Neutrophil (primary cell): ENCODE data around the gene HPGD.

Experiments used
- H3K27ac ChIP-seq: fragments of 200-600 bp; sonication (generic); 2 replicates; pipeline ENCODE4 v1.5.1; 2016; ENCODE audit warnings: mild to moderate bottlenecking, moderate library complexity
- H3K27me3 ChIP-seq: fragments of 200-600 bp; sonication (generic); 2 replicates; pipeline ENCODE4 v1.6.0; 2016; ENCODE audit warnings: mild to moderate bottlenecking
- H3K36me3 ChIP-seq: fragments of 200-600 bp; sonication (generic); 2 replicates; pipeline ENCODE4 v1.5.1; 2017
- H3K4me1 ChIP-seq, 2 experiments: fragments of 200-600 bp in 1 of 2; sonication (generic) in 1 of 2; 1 replicate in 1 of 2; 2 replicates in 1 of 2; pipeline versions ENCODE4 v1.5.1 to v1.6.1; 2013 to 2016; ENCODE audit warnings: low read depth in 1 of 2, low read length in 1 of 2, mild to moderate bottlenecking in 1 of 2, moderate library complexity in 1 of 2; ENCODE audit not compliant: control insufficient read depth in 1 of 2, insufficient read depth in 1 of 2
- H3K4me3 ChIP-seq, 2 experiments: fragments of 200-600 bp in 1 of 2; sonication (generic) in 1 of 2; 1 replicate in 1 of 2; 2 replicates in 1 of 2; pipeline ENCODE4 v1.5.1; 2013 to 2016; ENCODE audit warnings: low read depth in 1 of 2, low read length in 1 of 2, mild to moderate bottlenecking in 1 of 2, moderate library complexity in 1 of 2
- H3K9me3 ChIP-seq: fragments of 200-600 bp; sonication (generic); 2 replicates; pipeline ENCODE4 v1.5.1; 2016
- TF ChIP-seq, protein P1 (sequence below): fragments of 200-600 bp; sonication (generic); IDR thresholded peaks from 2 replicates; pipeline ENCODE4 v1.5.1; 2016; ENCODE audit warnings: antibody characterized with exemption

Gene HPGD

DNA sequence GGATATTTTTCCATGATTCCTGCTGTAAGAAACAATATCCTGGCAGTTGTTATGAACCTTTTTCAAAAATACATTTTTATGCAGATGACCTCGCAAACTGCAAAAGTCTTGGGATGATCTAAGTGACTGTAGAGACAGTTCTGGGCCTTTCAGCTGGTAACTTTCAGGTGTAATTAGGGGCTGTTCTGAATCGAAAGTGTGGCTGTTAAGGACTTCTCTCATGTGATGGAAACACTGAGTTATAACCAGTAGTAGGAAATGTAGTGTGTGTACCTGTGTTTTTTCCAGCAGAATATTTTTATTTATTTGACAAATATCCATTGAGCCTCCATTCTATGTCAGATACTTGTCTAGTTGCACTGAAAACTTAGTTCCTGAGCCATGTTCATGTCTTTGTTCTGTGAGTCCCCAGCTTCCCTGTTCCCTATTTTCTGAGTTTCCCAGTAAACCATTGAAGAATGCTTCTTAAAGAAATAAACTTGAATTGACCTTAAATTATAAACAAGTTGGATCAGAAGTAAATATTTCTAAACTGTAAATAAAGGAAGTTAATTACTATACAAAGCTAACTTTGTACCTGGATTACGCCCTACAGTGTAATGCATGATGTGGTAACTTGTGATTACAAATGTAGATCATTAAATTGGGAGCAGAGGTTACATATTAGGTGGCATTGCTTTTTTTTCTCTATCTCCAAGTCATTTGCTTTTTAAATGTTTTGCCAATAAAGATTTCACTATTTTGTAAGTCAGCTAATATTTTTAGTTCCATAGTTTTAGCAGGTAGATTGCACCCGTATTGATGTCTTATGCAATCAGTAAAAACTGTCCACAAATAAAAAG is 33.7 kb upstream of the HPGD start:
- H3K27ac ChIP-seq, result no peak overlapping the region
- no peaks in the 10 kb centered on the region for H3K9me3 ChIP-seq
- H3K4me1 ChIP-seq, result no peaks in the 10 kb centered on the region
- no peaks in the 10 kb centered on the region for H3K27me3 ChIP-seq
- H3K4me3 ChIP-seq, result no peak overlapping the region
- TF ChIP-seq, protein P1, sequence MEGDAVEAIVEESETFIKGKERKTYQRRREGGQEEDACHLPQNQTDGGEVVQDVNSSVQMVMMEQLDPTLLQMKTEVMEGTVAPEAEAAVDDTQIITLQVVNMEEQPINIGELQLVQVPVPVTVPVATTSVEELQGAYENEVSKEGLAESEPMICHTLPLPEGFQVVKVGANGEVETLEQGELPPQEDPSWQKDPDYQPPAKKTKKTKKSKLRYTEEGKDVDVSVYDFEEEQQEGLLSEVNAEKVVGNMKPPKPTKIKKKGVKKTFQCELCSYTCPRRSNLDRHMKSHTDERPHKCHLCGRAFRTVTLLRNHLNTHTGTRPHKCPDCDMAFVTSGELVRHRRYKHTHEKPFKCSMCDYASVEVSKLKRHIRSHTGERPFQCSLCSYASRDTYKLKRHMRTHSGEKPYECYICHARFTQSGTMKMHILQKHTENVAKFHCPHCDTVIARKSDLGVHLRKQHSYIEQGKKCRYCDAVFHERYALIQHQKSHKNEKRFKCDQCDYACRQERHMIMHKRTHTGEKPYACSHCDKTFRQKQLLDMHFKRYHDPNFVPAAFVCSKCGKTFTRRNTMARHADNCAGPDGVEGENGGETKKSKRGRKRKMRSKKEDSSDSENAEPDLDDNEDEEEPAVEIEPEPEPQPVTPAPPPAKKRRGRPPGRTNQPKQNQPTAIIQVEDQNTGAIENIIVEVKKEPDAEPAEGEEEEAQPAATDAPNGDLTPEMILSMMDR, result no peak
- H3K36me3 ChIP-seq, result no peaks in the 10 kb centered on the region

DNA sequence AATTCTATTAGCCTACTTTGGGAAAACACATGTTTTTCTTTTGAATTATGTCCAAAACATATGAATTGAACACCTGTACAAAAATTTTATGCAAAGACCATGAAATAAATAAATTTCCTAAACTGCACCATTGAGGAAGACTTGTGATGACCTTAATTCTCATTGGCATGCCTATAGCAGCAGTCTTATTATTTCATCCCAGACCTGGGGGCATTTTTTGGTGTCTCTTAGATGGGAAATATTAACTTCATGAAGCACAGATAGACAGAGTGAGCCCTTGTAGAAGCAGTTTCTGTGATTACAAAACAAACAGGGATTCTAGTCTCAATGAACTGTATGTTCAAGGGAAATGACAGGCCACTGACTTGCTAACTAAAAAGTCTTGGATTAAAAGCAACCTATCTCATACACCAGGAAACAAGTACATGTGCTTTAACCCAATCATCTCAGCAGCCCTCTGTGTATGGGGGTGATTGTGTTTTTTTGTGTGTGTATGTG is 32.0 kb upstream of the HPGD start:
- H3K36me3 ChIP-seq, result no peaks in the 10 kb centered on the region
- TF ChIP-seq, protein P1, result no peak
- H3K27me3 ChIP-seq, result no peaks in the 10 kb centered on the region
- no peaks in the 10 kb centered on the region for H3K4me1 ChIP-seq
- no peak overlapping the region for H3K4me3 ChIP-seq
- H3K27ac ChIP-seq, result no peak overlapping the region
- H3K9me3 ChIP-seq, result no peaks in the 10 kb centered on the region

DNA sequence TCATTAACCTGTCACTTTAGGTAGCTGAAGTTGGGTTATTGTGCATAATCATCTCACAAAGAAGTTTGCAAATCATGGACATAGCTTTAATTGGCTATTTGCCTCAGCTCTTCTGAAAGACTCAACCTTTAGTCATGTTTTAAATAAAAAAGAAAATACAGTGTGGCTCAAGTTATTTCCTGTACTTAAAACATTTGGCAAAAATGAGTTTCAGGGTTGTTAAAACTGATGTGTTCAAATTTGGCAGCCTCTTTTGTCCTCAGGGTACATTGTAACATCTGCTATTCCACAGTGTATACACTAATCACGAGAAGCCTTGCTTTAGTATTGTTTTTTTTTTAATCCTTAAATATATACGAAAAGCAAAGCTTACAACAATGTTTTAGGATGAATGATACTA is 31.5 kb upstream of the HPGD start:
- H3K36me3 ChIP-seq, result no peaks in the 10 kb centered on the region
- no peaks in the 10 kb centered on the region for H3K27me3 ChIP-seq
- no peaks in the 10 kb centered on the region for H3K4me1 ChIP-seq
- TF ChIP-seq, protein P1, result no peak
- H3K9me3 ChIP-seq, result no peaks in the 10 kb centered on the region
- no peak overlapping the region for H3K4me3 ChIP-seq
- no peak overlapping the region for H3K27ac ChIP-seq

DNA sequence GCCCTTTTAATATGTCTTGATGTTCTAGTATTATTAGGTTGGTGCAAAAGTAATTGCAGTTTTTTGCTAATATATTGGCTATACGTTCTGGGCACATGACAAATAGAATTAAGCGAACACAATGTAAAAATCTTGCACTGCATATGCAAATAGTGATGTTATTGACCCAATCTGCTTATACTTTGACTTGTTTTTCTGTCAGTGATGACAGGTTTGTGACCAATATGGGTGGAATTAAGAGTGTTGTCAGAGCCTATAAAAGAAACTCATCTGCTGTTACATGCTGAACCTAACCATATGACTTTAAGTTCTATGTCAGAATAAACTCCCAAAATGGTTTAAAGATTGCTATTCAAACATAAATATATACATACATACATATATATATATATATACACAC is 30.7 kb upstream of the HPGD start:
- TF ChIP-seq, protein P1, result no peak
- Histone ChIP-seq H3K4me3 (no peak overlapping the region), H3K27me3 (no peaks in the 10 kb centered on the region), H3K36me3 (no peaks in the 10 kb centered on the region), H3K27ac (no peak overlapping the region), H3K4me1 (no peaks in the 10 kb centered on the region), H3K9me3 (no peaks in the 10 kb centered on the region)

DNA sequence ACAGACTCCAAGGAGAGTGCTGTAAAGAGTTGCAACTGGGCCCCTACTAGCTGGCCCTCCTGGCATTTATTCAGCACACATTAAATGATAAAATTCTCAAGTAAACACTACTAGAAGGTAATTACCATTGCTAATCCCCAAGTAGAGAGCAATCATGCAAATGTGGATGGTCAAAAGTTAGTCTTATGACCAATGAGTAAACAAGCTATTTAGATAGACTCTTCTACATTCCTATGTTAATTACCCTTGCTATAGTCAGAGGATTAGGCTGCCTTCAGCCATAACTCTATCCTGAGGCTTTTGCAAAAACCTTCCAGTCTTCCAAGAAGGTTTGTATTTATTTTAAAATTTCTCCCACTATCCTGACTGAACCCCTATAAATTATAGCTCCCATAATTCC is 28.3 kb upstream of the HPGD start:
- Histone ChIP-seq H3K9me3 (no peaks in the 10 kb centered on the region), H3K36me3 (no peaks in the 10 kb centered on the region), H3K27ac (no peak overlapping the region), H3K4me3 (no peak overlapping the region), H3K27me3 (no peaks in the 10 kb centered on the region), H3K4me1 (no peaks in the 10 kb centered on the region)
- TF ChIP-seq, protein P1, result no peak
